K562 (cell line): ENCODE measurements around the gene MINDY4. TPM values are rescaled to one million over a fixed set of nuclear protein-coding genes. Genes with fewer than 3 reads are reported as not detected.

ENCODE experiments used
- CREM ChIP-seq: IDR thresholded peaks from 2 replicates; pipeline ENCODE4 v1.6.1; 2014; ENCODE audit warnings: antibody characterized with exemption, low read depth
- DEAF1 ChIP-seq: fragments of 450-650 bp; formaldehyde crosslinking; IDR thresholded peaks from 2 replicates; pipeline ENCODE4 v1.4.0; 2020; ENCODE audit warnings: mild to moderate bottlenecking, moderate library complexity
- MAX ChIP-seq: sonication (generic); formaldehyde crosslinking; IDR thresholded peaks from 2 replicates; pipeline ENCODE4 v1.9.0; 2022; ENCODE audit warnings: mild to moderate bottlenecking, missing genetic modification reagents
- MTA3 ChIP-seq: fragments of 450-650 bp; formaldehyde crosslinking; IDR thresholded peaks from 2 replicates; pipeline ENCODE4 v1.6.1; 2017; ENCODE audit warnings: mild to moderate bottlenecking, borderline replicate concordance
- POLR2A ChIP-seq: fragments of 450-650 bp; conservative IDR thresholded peaks from 2 replicates; pipeline ENCODE4 v1.6.1; 2016
- TSHZ1 ChIP-seq: fragments of 250-450 bp; sonication (Bioruptor Pico); IDR thresholded peaks from 2 replicates; pipeline ENCODE4 v1.4.0; 2020; ENCODE audit warnings: mild to moderate bottlenecking, moderate library complexity
- polyA plus RNA-seq, 8 experiments: library from polyadenylated mRNA; depleted of rRNA in 4 of 8; stranded (reverse) in 5 of 8; unstranded in 3 of 8; fragments of >200 nt; fragmentation: Nextera tagmentation in 2 of 8; fragmentation: Illumina TruSeq in 1 of 8; extraction: Ambion mirVana in 2 of 8; extraction: Trizol in 1 of 8; gene quantifications; 2 replicates each; pipeline versions ENCODE4 v1.2.1 to v1.2.3, GENCODE V29; 2011 to 2014; ENCODE audit warnings: inconsistent platforms in 1 of 8, missing spikeins in 1 of 8
- total RNA-seq, 7 experiments: library from RNA; depleted of rRNA in 6 of 7; stranded (reverse); fragments of >200 nt in 6 of 7; fragmentation: Illumina TruSeq in 2 of 7; extraction: Trizol in 2 of 7; gene quantifications; 2 replicates each; pipeline versions ENCODE4 v1.2.1 to v1.2.3, GENCODE V29; 2011 to 2021; ENCODE audit warnings: low replicate concordance in 1 of 7

MINDY4 gene
- total and polyA plus RNA-seq, 9 of the 15 experiments (the other 6 are each of a cell fraction or from before 2014, with no cell fraction given): 2.1 to 16.7 (median 11.0) TPM

- TF ChIP-seq MTA3 (0 out of 2 replicates have a peak, but pooled peaks have one; percentile 18), TSHZ1 (no peak), POLR2A (no peak), CREM (peak; percentile 24; the same call in 1 of the 2 replicates), DEAF1 (peak; percentile 70), MAX (CRISPR knock-in tag) (peak; percentile 37; the same call in 1 of the 2 replicates)
Measured at GRCh38 chr7:30740417-30741181, 30.6 kb upstream of the MINDY4 start (continued).
